GM21723 (cell line): ENCODE data around the gene PSMD9.
"Not testable (repeated sequence)": the region's sequence is repeated elsewhere in the genome, so short reads cannot be mapped to it uniquely, and the experiment has no call there.

Experiments
- ATAC-seq: cut with Tn5 transposase; IDR thresholded peaks from one replicate; pipeline ENCODE4 v1.9.1; 2021; ENCODE audit warnings: mild to moderate bottlenecking, moderate library complexity; ENCODE audit not compliant: unreplicated experiment

The PSMD9 gene

GRCh38 chr12:121917950-121918678 lies 29.5 kb downstream of the PSMD9 start, which contains the start of gene CFAP251:
TSS of gene CFAP251 (plus strand) at chr12:121918592. CDS start at chr12:121921306, 2,714 bp downstream.
- ATAC-seq, result peak; percentile 96

DNA sequence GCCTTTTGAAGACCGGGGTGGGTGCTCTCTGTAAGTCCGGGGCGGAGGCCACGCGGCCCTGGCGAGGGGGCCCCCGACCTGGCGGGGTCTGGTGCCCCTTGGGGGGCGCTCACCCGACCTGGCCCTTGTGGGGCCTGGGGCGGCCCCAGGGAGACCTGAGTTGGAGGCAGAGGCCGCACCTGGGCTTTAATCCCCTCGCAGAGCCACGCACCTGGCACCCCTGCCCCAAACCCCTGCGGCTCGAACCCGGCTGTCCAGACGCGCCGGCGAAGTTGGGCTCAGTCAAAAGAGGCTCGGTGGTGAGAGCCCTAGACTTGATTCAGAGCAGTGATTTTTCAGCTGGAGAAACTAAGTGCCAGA lies 30.1 kb downstream of the PSMD9 start:
- ATAC-seq, result peak; percentile 33

DNA sequence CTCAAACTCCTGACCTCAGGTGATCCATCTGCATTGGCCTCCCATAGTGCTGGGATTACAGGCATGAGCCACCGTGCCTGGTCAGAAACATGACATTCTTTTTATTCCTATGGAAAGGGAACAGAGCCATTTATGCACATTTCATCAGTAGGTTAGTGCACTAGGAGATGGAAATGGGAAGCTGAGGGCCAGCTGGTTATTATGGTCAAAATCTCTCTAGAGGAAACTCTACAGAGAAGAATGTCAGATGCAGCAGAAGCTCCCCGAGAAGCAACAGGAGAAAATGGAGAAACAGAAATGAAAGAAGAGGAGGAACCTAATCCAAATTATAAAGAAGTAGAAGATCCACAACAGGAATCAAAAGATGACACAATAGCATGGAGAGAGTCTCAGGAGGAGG lies 32.5 kb downstream of the PSMD9 start:
- no peak for ATAC-seq

GRCh38 chr12:121925358-121925695 lies 36.7 kb downstream of the PSMD9 start:
- no peak for ATAC-seq

- no peak for ATAC-seq
Measured at GRCh38 chr12:121926874-121927706, 38.5 kb downstream of the PSMD9 start.

DNA sequence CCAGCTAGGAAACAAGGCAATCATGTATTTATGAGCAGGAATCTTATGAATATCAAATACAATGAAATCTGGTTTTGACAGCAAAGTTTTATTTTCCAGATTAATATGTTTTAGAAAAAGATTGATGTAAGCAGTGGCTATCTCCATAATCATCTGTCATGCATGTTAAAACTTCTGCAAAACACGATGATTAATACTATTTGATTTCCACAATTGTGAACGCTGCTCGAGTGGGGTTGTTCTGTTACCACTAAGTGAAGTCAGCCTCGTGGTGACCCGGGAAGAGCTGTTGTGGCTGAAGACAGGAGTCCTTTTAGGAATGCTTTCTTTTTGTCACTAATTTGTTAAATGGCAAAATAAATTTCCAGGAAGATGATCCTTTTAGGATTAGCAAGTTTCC lies 39.2 kb downstream of the PSMD9 start:
- no peak for ATAC-seq

GRCh38 chr12:121929545-121929944 lies 41.0 kb downstream of the PSMD9 start:
- ATAC-seq, result not testable (repeated sequence)

DNA sequence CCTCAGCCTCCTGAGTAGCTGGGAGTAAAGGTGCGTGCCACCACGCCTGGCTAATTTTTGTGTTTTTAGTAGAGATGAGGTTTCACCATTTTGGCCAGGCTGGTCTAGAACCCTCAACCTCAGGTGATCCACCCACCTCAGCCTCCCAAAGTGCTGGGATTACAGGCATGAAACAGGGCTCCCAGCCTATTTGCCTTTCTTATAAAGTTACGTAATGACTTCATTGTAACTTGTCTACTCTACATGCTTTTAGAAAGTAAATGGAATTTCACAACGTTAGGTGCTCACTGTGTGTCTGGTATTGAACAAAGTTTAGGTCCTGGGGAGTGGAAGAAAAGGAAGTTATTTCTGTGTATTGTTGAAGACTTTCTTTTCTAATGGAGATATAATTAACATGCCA lies 42.3 kb downstream of the PSMD9 start:
- ATAC-seq, result no peak

GRCh38 chr12:121932176-121932536 lies 43.6 kb downstream of the PSMD9 start:
- no peak for ATAC-seq

- no peak for ATAC-seq
Measured at GRCh38 chr12:121932914-121933521, 44.4 kb downstream of the PSMD9 start.

DNA sequence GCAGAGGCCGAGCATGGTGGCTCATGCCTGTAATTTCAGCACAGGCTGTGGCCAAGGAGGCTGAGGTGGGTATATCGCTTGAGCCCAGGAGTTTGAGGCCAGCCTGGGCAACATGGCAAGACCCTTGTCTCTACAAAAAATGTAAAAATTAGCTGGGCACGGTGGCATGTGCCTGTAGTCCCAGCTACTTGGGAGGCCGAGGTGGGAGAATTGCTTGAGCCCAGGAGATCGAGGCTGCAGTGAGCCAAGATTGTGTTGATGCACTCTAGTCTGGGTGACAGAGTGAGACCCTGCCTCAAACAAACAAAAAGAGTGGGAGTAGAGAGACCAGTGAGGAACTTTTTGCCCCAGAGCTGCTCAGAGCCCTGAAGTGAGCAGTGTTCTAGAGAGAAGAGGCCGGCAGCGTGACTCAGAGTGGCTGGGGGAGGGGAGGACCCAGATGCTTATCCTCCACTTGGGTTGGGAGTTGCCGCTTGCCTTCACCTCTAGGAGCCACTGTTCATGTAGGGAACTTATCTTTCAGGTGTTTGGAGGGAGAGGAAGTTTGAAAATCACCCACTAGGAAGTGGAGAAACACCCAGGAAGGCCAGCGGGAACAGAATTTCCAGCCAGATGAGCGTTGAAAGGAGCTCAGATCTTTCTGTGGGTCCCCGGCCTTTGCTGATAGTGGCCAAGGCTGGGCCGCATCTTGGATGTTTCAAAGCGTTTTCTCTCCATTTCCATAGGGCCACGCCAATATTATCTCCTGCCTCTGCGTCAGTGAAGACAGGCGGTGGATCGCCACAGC lies 45.1 kb downstream of the PSMD9 start:
- ATAC-seq, result no peak

DNA sequence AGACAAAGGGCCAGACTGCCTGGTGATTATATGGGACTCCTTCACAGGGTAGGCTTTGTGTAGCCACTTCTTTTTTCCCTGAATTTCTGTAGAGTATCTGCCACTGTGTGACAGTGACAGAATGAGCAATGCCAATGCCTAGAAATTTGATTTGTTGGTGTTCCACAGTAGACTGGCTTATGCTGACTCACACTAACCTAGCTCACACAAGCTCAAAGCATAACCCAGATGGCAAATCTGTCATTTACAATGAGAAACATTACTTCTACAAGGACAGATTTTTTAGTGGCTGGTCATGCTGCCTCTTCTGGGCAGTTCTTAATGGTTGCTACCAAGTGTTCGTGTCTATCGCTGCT lies 45.7 kb downstream of the PSMD9 start:
- no peak for ATAC-seq

DNA sequence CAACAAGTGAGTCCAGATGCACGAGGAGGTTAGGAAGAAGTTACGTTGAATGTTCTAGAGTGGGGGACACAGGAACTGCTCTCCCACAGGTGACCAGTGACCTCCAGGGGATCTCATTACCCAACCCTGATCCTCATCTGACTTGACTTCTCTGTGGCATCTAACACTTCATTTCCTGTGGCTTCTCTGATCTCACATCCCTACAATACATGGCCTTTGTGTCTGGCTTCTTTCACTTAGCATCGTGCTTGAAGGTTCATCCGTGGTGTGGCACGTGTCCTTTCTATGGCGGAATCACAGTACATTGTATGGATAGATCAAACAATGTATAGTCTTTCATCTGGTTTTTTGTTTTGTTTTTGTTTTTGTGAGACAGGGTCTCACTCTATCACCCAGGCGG lies 49.1 kb downstream of the PSMD9 start:
- no peak for ATAC-seq

GRCh38 chr12:121939186-121939585 lies 50.6 kb downstream of the PSMD9 start:
- no peak for ATAC-seq

- no peak for ATAC-seq
Measured at GRCh38 chr12:121939992-121940766, 51.6 kb downstream of the PSMD9 start.

DNA sequence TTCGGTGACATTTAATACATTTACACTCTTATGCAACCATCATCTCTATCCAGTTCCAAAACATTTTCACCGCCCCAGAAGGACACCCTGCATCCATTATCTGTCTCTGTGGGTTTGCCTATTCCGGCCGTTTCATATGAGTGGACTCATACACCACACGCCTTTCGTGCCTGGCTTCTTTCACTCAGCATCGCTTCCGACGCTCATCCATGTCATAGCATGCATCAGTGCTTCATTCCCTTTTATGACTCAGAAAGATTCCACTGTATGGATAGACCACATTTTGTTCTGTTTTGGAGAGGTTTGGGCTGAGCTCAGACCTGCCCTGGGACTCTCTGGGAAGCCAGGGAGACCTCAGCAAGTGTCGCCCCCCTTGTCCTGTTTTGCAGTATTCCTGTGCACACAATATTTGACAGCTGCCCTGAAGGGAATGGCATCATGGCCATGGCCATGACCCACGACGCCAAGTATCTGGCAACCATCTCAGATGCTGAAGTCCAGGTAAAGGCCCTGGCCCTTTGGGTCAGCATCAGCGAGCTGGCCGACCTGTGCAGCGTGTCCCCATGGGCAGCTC lies 53.6 kb downstream of the PSMD9 start:
- ATAC-seq, result no peak

DNA sequence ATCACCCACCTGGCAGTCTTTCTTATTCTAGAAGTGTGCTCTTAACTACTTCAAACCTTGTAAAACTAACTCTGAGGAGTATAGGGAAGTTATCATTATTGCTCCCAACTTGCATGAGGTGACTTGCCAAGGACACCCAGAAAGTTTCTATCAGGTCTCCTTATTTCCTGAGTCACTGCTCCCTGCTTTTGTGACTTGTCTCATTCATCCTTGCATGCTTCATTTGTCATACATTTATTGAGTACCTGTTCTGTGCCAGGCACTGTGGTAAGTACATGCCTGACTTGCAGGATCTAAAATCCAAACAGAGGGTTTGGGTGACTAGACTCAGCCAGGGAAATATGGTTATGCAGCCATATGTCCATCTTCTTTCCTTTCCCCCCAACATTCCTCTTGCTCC lies 55.3 kb downstream of the PSMD9 start:
- no peak for ATAC-seq

DNA sequence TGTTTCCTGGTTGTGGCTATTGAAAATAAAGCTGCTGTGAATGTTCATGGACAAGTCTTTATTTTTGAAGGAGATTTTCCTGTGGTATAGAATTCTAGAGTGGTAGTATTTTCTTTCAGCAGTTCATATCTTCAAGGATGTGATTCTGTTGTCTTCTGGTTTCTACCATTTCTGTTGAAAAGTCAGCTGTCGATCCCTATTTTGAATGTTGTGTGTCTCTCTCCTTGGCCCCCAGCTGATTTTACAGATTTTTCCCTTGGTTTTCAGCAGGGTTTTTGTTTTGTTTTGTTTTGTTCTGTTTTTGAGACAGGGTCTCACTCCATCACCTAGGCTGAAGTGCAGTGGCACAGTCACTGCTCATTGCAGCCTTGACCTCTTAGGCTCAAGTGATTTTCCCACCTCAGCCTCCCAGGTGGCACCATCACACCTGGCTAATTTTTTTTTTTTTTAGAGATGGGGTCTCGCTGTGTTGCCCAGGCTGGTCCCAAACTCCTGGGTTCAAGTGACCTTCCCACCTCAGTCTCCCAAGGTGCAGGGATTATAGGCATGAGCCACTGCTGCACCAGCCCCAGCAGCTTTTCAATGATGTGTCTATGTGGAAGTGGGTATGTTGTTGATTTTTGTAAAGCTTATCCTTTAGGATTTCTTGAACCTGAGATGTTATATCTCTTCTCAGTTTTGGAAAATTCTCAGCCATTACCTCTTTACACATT lies 57.9 kb downstream of the PSMD9 start:
- ATAC-seq, result no peak

DNA sequence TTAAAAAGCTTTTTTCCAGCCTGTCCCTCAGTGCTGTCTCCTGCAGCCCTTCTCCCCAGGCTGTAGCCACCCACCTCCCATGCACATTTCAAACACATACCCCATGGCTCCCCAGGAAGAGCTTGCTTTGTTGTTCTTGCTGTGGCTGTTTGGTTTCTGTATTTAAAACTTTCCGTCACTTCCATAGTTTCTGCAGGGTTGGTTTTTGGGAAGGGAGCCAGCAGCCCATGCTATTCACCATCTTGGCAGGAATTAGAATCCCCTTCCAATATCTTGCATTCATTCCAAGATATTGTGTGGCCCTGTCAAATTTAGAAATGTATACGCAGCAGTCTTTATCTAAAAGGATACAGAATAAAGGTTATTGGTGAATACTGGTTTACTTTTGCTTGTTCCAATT lies 59.4 kb downstream of the PSMD9 start:
- no peak for ATAC-seq
